NCI-H1092 (cell line): Measurements from ENCODE around the gene DNER.

Experiments used
- DNase-seq: peaks from one replicate; lab custom pipeline; 2025; lab: John Stamatoyannopoulos, UW

Gene DNER

DNA sequence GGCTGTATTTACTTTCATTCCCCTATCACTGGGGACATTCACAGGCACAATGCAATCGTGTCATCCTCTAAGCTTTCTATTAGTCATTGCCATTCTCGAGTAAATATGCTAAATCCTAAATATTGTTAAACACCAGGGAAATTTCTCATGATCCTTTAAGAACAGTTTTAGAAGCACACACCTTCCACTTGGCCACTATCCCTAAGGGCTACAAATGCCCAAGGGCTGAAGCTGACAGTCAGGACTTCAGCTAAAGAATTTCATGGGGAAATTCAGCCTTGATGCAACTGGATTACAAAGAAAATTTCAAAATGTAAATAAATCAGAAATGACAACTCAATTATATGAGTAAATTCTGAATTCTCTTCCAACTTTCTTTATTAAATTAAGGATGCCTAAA lies 280.2 kb downstream of the DNER start:
- DNase-seq, result no peak

DNA sequence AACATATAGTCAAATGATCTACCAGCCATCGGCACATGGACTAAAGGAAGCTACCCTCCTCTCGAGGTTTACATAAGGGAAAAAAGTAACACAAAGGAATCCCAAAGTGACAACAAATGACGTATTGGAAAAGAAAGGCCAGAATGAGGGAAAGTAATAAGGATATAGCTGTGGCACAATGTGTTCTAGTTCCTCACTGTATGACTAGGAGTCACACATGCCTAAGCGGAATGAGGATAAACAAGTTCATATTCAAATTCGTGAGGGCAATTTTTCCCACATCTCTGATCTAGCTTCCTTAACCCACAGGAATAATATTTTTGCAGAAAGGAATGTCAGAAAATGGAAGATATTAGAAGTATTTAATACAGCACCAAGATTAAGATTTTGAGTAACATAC lies 281.0 kb downstream of the DNER start:
- no peak for DNase-seq

DNA sequence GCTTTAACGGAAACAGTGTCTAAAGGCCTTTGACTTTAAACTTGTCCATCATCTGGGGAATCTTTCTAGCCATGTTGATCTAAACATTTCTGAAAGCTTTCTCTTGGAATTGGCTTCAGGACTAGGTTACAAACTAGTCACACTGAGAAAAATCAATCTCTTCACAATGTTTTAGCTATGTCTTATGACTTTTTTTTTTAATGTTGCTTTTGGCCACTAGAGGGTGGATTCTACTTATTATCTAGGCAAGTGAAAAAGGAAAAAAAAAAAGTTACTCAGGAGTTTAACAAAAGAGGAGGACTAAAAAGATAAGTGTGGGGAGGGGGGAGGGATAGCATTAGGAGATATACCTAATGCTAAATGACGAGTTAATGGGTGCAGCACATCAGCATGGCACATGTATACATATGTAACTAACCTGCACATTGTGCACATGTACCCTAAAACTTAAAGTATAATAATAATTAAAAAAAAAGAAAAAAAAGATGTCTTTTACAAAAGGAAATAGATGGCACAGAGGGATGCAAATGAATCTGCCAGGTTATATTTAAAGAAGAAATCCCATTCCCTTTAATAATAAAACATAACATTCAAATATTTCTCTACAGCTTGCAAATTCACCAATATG lies 282.9 kb downstream of the DNER start:
- DNase-seq, result peak; percentile 27

GRCh38 chr2:229429589-229429988 lies 284.8 kb downstream of the DNER start:
- DNase-seq, result no peak

DNA sequence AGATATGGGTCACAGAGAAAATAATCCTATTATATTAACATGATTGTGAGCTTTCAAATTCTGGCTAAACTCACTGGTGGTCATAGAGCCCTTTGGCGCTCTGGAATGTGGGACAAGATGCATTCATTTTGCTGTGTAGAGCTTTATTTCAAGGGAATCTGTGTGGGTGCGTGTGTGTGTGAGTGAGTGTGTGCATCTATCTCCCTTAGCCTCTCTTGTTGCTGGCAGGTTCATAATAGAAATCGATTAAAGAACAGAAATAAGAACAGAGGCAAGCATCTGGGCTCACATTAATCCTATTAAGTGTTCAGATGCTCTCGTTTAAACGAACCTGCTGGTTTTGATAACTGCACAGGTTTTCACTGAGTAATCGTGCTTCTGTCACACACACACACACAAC lies 287.9 kb downstream of the DNER start:
- DNase-seq, result no peak

DNA sequence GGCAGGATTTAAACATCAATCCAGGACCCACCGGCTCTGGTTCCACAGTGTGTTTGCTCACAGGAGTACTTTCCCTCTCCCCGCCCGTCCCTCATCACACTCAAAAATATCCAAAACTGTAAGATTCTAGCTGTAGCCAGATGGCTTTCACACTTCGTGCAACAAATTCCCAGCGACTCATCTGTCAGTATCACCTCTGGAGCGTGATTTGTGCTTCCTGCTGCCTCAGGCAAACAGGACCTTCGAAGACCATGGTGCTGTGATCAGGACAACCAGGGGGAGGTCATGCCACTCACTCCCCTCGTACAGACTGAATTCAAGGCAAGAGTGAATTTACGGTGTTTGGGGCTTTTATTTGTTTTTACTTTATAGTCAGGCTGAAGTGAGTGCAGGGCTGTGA lies 288.8 kb downstream of the DNER start:
- DNase-seq, result no peak

- DNase-seq, result no peak
Observed at GRCh38 chr2:229422063-229422462, 292.3 kb downstream of the DNER start.

DNA sequence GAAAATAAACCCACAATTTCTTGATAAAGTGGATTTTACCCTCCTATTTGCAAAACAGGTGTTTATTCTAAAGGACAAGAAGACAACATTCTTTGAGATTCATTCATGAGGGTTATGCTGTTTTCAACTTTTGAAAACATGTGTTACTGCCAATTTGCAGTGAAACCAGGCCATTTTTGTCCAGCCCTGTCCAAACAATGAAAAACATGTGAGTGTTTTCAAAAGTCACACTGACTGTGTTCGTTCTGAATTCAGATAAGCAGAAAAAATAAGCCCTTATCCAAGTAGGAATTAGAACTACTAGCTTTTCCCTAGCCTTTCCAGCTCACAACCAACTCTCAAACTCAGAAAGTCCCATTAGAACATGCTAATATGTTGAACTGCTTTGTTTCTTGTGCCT lies 295.2 kb downstream of the DNER start:
- no peak for DNase-seq

DNA sequence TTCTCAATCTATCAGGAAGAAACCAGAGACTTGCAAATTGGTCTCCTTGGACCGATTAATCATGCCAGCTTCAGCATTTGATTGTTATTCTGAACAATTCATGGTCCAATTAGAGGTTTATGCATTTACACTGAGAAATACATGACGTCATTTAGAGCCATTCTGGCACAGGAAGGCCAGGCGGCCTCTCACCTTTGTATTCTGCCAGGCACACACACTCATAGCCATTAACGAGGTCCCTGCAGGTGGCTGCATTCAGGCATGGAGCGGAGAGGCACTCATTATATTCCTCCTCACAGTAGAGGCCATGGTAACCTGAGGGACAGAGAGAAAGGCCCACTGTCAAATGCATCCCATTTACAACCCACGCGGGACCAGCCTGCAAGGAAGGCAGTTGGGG lies 296.4 kb downstream of the DNER start:
- DNase-seq, result peak; percentile 89

DNA sequence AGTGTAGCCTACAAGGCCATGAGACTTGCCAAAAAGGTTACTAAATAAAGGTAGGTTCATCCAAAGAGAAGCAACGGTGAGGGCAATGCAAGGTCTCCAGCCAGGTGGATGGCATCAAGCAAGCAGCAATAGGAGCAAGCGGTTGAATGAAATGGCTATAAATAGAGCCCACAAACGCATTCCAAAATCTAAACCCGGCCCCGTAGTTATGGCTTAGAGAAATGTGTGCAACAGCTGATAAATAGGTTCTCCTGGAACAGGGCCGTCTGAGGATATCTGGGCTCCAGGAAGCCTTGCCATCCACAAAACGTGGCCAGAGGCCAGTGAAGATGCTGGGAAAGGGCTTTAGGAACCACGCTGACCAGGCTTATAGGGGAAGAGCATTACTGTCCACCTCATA lies 297.2 kb downstream of the DNER start:
- no peak for DNase-seq

GRCh38 chr2:229416116-229416694 lies 298.1 kb downstream of the DNER start:
- no peak for DNase-seq

GRCh38 chr2:229414631-229415030 lies 299.7 kb downstream of the DNER start:
- no peak for DNase-seq

- no peak for DNase-seq
Observed at GRCh38 chr2:229412686-229413085, 301.7 kb downstream of the DNER start.

DNA sequence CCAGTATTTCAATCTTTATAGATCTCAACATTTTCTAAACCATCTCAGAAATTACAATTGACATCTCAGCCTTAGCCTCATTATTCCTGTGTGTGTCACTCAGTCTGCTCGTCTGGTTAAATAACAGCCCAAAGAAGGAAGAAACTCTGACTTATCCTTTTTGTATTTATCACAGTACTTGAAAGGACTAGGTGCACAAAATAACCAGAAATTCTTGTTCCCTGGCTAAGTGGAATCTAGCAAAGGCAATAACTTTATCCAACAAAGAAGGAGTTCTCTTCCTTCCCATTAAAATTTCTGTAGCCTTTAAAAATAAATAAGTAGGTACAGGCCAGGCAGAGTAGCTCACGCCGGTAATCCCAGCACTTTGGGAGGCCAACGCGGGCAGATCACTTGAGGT lies 303.4 kb downstream of the DNER start:
- no peak for DNase-seq

DNA sequence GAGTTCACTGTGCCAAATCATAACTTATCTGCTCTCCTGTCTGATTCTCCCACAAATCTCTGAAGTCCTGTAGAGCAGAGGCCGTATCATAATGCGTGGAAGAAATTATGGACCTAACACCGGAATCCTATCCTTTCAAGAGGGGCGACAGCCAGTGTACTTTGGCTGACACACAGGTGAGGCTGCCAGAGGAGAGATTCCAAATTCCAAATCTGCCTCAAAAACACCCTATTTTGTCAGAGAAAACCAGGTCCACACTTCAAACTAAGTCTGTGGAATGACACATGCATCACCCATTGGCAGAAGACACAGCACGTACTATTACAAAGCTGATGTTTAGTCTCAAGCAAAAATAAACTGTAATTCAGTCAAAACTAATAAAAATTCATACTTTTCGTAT lies 304.1 kb downstream of the DNER start:
- no peak for DNase-seq

DNA sequence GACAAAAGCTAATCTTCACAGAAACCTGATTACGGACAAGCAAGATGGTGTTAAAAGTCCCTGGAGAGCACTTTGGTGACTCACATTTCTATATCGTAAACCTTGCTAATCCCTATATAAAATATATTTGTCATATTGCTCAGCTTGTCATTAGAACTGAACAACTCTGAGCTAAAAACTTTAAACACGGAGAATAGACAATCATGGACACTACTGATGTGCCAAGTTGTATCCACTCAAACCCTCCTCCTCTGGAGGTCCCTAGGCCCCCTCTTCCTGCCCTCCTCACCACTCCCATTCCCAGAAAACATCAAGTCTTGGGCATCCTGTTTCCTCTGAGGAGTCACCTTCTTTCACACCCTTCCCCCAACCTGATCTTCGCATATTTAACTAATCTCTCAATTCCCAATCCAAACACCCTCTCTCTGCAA lies 304.6 kb downstream of the DNER start:
- DNase-seq, result no peak

DNA sequence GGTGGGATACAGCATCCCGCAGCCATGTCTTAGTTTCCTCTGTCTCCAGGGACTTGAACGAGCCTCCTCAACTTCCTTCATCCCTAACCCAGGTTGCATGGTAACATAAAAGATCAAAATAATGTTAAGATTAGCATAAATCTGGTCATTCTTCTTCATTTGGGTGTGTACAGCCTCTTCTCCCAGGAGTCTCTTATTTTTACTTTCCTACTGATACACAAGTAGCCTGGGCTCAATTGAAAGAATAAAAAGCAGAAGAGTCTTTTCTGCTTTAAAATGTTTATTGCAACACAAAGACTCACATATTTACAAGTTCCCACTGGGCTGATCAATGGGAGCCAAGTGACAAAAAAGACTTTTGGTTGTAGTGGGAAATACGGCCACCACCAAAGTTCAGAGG lies 305.4 kb downstream of the DNER start:
- DNase-seq, result no peak

- no peak for DNase-seq
Observed at GRCh38 chr2:229408356-229408755, 306.0 kb downstream of the DNER start.

- DNase-seq, result no peak
Observed at GRCh38 chr2:229407170-229407569, 307.2 kb downstream of the DNER start.

DNA sequence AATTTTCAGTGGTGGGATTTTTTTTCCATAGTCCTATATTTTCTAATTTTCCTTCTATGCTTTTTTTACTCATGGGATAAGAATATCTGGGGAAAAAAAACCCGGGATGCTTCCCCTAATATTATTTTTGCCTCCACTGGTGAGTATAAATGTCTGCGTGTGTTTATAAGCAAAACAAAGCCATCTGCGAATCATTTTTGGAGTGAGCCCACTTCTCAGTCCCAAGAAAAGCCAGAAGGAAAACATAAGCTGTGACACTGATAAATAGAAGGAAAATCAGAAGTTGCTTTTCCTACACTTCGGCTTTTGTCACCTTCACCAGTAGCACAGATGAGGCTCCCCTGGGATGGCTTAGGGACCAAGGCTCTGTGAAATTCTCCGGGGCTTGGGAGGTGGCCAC lies 308.6 kb downstream of the DNER start:
- DNase-seq, result no peak

GRCh38 chr2:229403296-229403695 lies 311.1 kb downstream of the DNER start:
- no peak for DNase-seq

DNA sequence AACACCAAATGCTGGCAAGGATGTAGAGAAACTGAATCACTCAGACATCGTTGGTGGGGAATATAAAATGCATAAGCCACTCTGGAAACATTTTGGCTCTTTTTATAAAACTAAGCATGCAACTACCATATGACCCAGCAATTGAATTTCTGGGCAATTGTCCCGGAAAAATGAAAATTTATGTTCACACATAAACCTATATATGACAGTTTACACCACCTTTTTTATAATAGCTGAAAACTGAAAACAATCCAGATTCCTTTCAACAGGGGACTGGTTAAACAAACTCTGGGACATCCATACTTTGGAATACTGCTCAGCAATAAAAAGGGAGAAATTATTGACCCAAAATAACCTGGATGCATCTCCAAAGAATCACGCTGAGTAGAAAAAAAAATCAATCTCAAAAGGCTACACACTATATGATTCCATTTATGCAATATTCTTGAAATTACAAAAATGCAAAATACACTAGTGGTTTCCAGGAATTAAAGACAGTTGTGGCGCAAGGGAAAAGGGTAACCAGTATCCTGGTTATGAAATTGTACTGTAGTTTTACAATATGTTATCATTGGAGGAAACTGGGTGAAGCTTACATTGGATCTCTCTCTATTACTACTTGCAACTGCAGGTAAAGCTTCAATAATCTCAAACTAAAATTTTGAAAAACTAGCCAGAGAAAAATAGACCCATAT lies 313.0 kb downstream of the DNER start:
- DNase-seq, result no peak

DNA sequence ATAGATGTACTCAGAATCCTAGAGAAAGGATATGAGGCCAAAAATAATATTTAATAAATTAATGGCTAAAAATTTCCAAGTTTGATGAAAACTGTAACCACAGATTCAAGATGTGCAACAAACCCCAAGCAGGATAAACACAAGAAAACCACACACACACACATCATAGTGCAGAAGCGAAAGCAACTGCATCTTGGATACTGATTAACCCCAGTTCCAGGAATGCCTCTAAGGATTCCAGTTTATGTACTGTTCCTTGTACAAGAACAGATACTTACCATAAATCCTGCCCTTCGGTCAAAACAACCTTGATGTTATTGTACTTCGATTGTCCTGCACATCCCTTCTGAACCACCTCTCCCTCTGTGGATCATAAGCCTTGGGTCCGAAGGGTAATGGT lies 320.4 kb downstream of the DNER start:
- DNase-seq, result no peak

DNA sequence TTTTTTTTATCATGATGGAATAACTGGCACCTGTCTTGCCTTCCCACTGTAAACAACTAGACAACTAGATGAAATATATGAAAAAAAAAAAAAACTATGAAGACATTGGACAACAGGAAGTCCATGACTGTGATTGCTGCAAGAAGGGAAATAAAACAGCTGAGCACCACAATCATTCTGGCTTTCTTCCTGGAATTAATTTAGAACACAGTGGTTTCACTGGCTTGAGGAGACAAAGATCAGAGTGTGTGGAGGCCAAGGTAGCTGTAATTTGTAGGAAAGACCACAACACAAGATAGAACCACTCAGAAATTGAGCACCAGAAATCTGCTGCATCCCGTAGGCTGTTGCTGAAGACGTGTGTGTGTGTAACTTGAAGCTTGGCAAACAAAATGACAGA lies 322.2 kb downstream of the DNER start:
- DNase-seq, result no peak
